KMS-11 (cell line): ENCODE measurements around the gene PIK3R1.

Experiments
- H2AFZ ChIP-seq: fragments of 200-600 bp; sonication (generic); 2 replicates; pipeline ENCODE4 v1.6.1; 2016; ENCODE audit warnings: antibody characterized with exemption, mixed run types, low read depth
- H3K27ac ChIP-seq: fragments of 200-600 bp; sonication (generic); 2 replicates; pipeline ENCODE4 v1.6.1; 2016; ENCODE audit warnings: mild to moderate bottlenecking, mixed run types
- H3K27me3 ChIP-seq: fragments of 200-600 bp; sonication (generic); 2 replicates; pipeline ENCODE4 v1.6.1; 2017; ENCODE audit warnings: mild to moderate bottlenecking, low read depth, mixed run types, moderate library complexity; ENCODE audit not compliant: insufficient read depth
- H3K36me3 ChIP-seq: fragments of 200-600 bp; sonication (generic); 2 replicates; pipeline ENCODE4 v1.6.1; 2017; ENCODE audit warnings: mild to moderate bottlenecking, mixed run types; ENCODE audit not compliant: insufficient read depth
- H3K4me1 ChIP-seq: fragments of 200-600 bp; sonication (generic); 2 replicates; pipeline ENCODE4 v1.6.1; 2016; ENCODE audit warnings: mild to moderate bottlenecking, low read depth, mixed run types; ENCODE audit not compliant: poor library complexity, severe bottlenecking
- H3K4me2 ChIP-seq: fragments of 200-600 bp; sonication (generic); 2 replicates; pipeline ENCODE4 v1.7.0; 2016; ENCODE audit warnings: mild to moderate bottlenecking, mixed run types
- H3K4me3 ChIP-seq: fragments of 200-600 bp; sonication (generic); IDR thresholded peaks from 2 replicates; pipeline ENCODE4 v1.6.1; 2017; ENCODE audit warnings: low read depth, low read length, mixed read lengths; ENCODE audit not compliant: insufficient read depth
- H3K79me2 ChIP-seq: fragments of 200-600 bp; sonication (generic); 2 replicates; pipeline ENCODE4 v1.6.1; 2016; ENCODE audit warnings: low read depth, mixed run types; ENCODE audit not compliant: insufficient read depth
- H3K9ac ChIP-seq: fragments of 200-600 bp; sonication (generic); 2 replicates; pipeline ENCODE4 v1.6.1; 2016; ENCODE audit warnings: mild to moderate bottlenecking, mixed run types
- H4K20me1 ChIP-seq: fragments of 200-600 bp; sonication (generic); 2 replicates; pipeline ENCODE4 v1.6.1; 2016; ENCODE audit warnings: mild to moderate bottlenecking, mixed run types; ENCODE audit not compliant: insufficient read depth
- CTCF ChIP-seq: fragments of 200-600 bp; sonication (generic); conservative IDR thresholded peaks from 2 replicates; pipeline ENCODE4 v1.6.1; 2017; ENCODE audit warnings: low read depth, mild to moderate bottlenecking, antibody characterized with exemption, low read length, moderate library complexity, mixed read lengths

Gene PIK3R1

GRCh38 chr5:68317646-68318045, 102.1 kb downstream of the PIK3R1 start:
- no peak for TF ChIP-seq CTCF
- Histone ChIP-seq H2AFZ (no peak overlapping the region), H3K36me3 (no peaks in the 10 kb centered on the region), H3K27me3 (no peaks in the 10 kb centered on the region), H3K27ac (no peak overlapping the region), H3K9ac (no peak overlapping the region), H3K4me3 (no peak overlapping the region), H4K20me1 (no peaks in the 10 kb centered on the region), H3K4me2 (no peak overlapping the region), H3K4me1 (no peaks in the 10 kb centered on the region), H3K79me2 (no peaks in the 10 kb centered on the region)

GRCh38 chr5:68318955-68319705, 103.6 kb downstream of the PIK3R1 start:
- no peak overlapping the region for H3K27ac ChIP-seq
- H3K27me3 ChIP-seq = no peaks in the 10 kb centered on the region
- H3K4me2 ChIP-seq = no peak overlapping the region

GRCh38 chr5:68319706-68320412, 104.3 kb downstream of the PIK3R1 start:
- Histone ChIP-seq H3K79me2 (no peaks in the 10 kb centered on the region), H3K36me3 (no peaks in the 10 kb centered on the region), H2AFZ (no peak overlapping the region), H3K27me3 (no peaks in the 10 kb centered on the region), H3K9ac (no peak overlapping the region), H3K4me1 (no peaks in the 10 kb centered on the region), H3K4me2 (no peak overlapping the region), H3K4me3 (no peak overlapping the region), H4K20me1 (no peaks in the 10 kb centered on the region), H3K27ac (no peak overlapping the region)
- TF ChIP-seq CTCF = no peak

More at GRCh38 chr5:68318955-68319705, 103.6 kb downstream of the PIK3R1 start:
- Histone ChIP-seq H3K79me2 (no peaks in the 10 kb centered on the region), H2AFZ (no peak overlapping the region), H3K36me3 (no peaks in the 10 kb centered on the region), H3K4me3 (no peak overlapping the region), H3K4me1 (no peaks in the 10 kb centered on the region), H3K9ac (no peak overlapping the region), H4K20me1 (no peaks in the 10 kb centered on the region)
- no peak for TF ChIP-seq CTCF

GRCh38 chr5:68320413-68320986, 104.9 kb downstream of the PIK3R1 start:
- Histone ChIP-seq H3K27me3 (no peaks in the 10 kb centered on the region), H4K20me1 (no peaks in the 10 kb centered on the region), H3K27ac (no peak overlapping the region), H3K79me2 (no peaks in the 10 kb centered on the region), H3K4me1 (no peaks in the 10 kb centered on the region), H3K4me3 (no peak overlapping the region), H2AFZ (no peak overlapping the region), H3K4me2 (no peak overlapping the region), H3K9ac (no peak overlapping the region), H3K36me3 (no peaks in the 10 kb centered on the region)
- no peak for TF ChIP-seq CTCF
